Uterus (tissue), 2 donors: ENCODE measurements around the gene ANKRD33B.

Source experiments
- CTCF ChIP-seq, 4 experiments: fragments of 200-600 bp in 2 of 4; fragments of 450-650 bp in 2 of 4; sonication (generic) in 2 of 4; IDR thresholded peaks; one replicate each; pipeline ENCODE4 v1.5.1; 2016 to 2019; ENCODE audit warnings: antibody characterized with exemption in 4 of 4, mild to moderate bottlenecking in 2 of 4, moderate library complexity in 1 of 4
- POLR2A ChIP-seq, 2 donors: fragments of 450-650 bp; IDR thresholded peaks; one replicate each; pipeline ENCODE4 v1.6.1; 2016; ENCODE audit warnings: antibody characterized with exemption in 2 of 2, mild to moderate bottlenecking in 1 of 2, moderate library complexity in 1 of 2

- TF ChIP-seq CTCF (IDR thresholded peaks at IDR 0.05), result no peak
- no peak for TF ChIP-seq POLR2A (IDR thresholded peaks at IDR 0.05)
Measured at GRCh38 chr5:10689391-10690081, 125.7 kb downstream of the ANKRD33B start.
